Erythroblast (primary cell): ENCODE measurements around the gene HGS.

Experiments used
- GATA1 ChIP-seq: IDR thresholded peaks from 2 replicates; pipeline ENCODE4 v1.6.1; 2011; ENCODE audit warnings: low read depth, mild to moderate bottlenecking, control low read depth, low read length, moderate library complexity
- POLR2A ChIP-seq: IDR thresholded peaks from 2 replicates; pipeline ENCODE4 v1.6.1; 2011; ENCODE audit warnings: mild to moderate bottlenecking, low read length

- TF ChIP-seq POLR2A = peak; percentile 34
- TF ChIP-seq GATA1 = no peak
Observed at GRCh38 chr17:81710514-81711308, 26.9 kb downstream of the HGS start.
